Psoas muscle (tissue), 8 donors: ENCODE results near the gene ROR2. TPM values are rescaled to one million over a fixed set of nuclear protein-coding genes. Genes with fewer than 3 reads are reported as not detected.

Experiments used
- ATAC-seq, 4 donors: fragments of 200-7000 bp; cut with Tn5 transposase; one replicate each; pipeline ENCODE4 v1.9.1; 2020; ENCODE audit warnings: moderate library complexity in 3 of 4, mild to moderate bottlenecking in 2 of 4
- DNase-seq, 2 donors: peaks; one replicate each; pipeline ENCODE4 v3.0.0-alpha.2; 2020
- H3K27ac ChIP-seq: fragments of 200-600 bp; one replicate; pipeline ENCODE4 v1.8.0; 2022
- H3K27me3 ChIP-seq, 3 donors: fragments of 200-600 bp in 1 of 3; one replicate each; pipeline versions ENCODE4 v1.6.1 to v1.8.0; 2013 to 2022; ENCODE audit warnings: low read length in 2 of 3, mild to moderate bottlenecking in 2 of 3, moderate library complexity in 1 of 3; ENCODE audit not compliant: insufficient read depth in 3 of 3
- H3K36me3 ChIP-seq, 2 donors: fragments of 200-600 bp in 1 of 2; one replicate each; pipeline versions ENCODE4 v1.6.1 to v1.8.0; 2013 to 2022; ENCODE audit warnings: low read depth in 1 of 2, mild to moderate bottlenecking in 1 of 2, moderate library complexity in 1 of 2; ENCODE audit not compliant: insufficient read depth in 1 of 2
- H3K4me1 ChIP-seq: fragments of 200-600 bp; one replicate; pipeline ENCODE4 v1.8.0; 2022
- H3K4me3 ChIP-seq: fragments of 200-600 bp; one replicate; pipeline ENCODE4 v1.8.0; 2022; ENCODE audit warnings: mild to moderate bottlenecking
- H3K9me3 ChIP-seq: fragments of 200-600 bp; one replicate; pipeline ENCODE4 v1.8.0; 2022
- CTCF ChIP-seq: fragments of 200-600 bp; IDR thresholded peaks from one replicate; pipeline ENCODE4 v1.8.0; 2022; ENCODE audit warnings: antibody characterized with exemption
- WGBS, 3 donors: extraction: QIAGEN DNeasy Blood & Tissue Kit; methylation state at CpG; one replicate each; pipeline versions ENCODE4 v1.1.6 to v1.1.7; 2013; 5-methylcytosine and 5-hydroxymethylcytosine counted together
- intact Hi-C, 2 donors: fragments of 100-400 bp; cut with DNase I; formaldehyde crosslinking; loops; one replicate each; pipeline versions ENCODE4 v1.11.0 to v1.14.2; 2022
- polyA plus RNA-seq, 3 donors: library from polyadenylated mRNA; stranded (reverse); fragments of 200-250 nt; gene quantifications; one replicate each; pipeline ENCODE4 v1.2.3, GENCODE V29; 2013
- total RNA-seq, 4 donors: library from RNA; stranded (reverse); fragmentation: NEBNext Ultra II Directional in 2 of 4; extraction: Animal tissue kit (Norgen Biotek cat#: 25700) in 2 of 4; gene quantifications; one replicate each; pipeline versions ENCODE4 v1.2.1 to v1.2.4, GENCODE V29; 2021 to 2023
- donor health status: healthy with polysubstance abuse.
- donor health status: DM: no; HTN: no; CAD: no; lungs with moderate emphysema.
- donor health status: Bipolar disorder and iron deficiency.
- donor health status: healthy.
- donor health status: DM: yes; HTN: yes; CAD: no.
- donor health status: DM: no; HTN: no; CAD: no.
- donor health status: DM: no; HTN: no; CAD: no.
- donor health status: DM: yes; HTN: yes; CAD: no.

The ROR2 gene
- total and polyA plus RNA-seq, 7 donors, result 0.05 to 0.52 (median 0.15) TPM

- H3K4me1 ChIP-seq, result no peaks in the 10 kb centered on the region
- no peaks in the 10 kb centered on the region for H3K27me3 ChIP-seq
- H3K27ac ChIP-seq, result no peak overlapping the region
- 64 to 71% (median 70%) methylated on average over 1 of the region's 1 CpG for WGBS, 3 donors
- H3K36me3 ChIP-seq, result no peaks in the 10 kb centered on the region
- no peak overlapping the region for H3K4me3 ChIP-seq
- intact Hi-C loops, result no loop called here
- no peak for DNase-seq
- ATAC-seq, result no peak
- H3K9me3 ChIP-seq, result no peaks in the 10 kb centered on the region
- TF ChIP-seq CTCF, result no peak
Observed at GRCh38 chr9:91676046-91676445, 274.0 kb downstream of the ROR2 start.

- intact Hi-C loops, result no loop called here
- Histone ChIP-seq H3K9me3 (no peaks in the 10 kb centered on the region), H3K27me3 (no peaks in the 10 kb centered on the region), H3K27ac (no peak overlapping the region), H3K36me3 (no peaks in the 10 kb centered on the region), H3K4me3 (no peak overlapping the region), H3K4me1 (no peaks in the 10 kb centered on the region)
- DNase-seq (no peak), ATAC-seq (no peak)
- no peak for TF ChIP-seq CTCF
- 62 to 70% (median 68%) methylated on average over 8 of the region's 8 CpGs for WGBS, 3 donors
Observed at GRCh38 chr9:91664663-91665062, 285.4 kb downstream of the ROR2 start.

- Histone ChIP-seq H3K36me3 (no peaks in the 10 kb centered on the region), H3K27me3 (no peaks in the 10 kb centered on the region), H3K9me3 (no peaks in the 10 kb centered on the region), H3K4me3 (no peak overlapping the region), H3K27ac (no peak overlapping the region), H3K4me1 (no peaks in the 10 kb centered on the region)
- no peak for DNase-seq
- TF ChIP-seq CTCF, result no peak
- WGBS, 3 donors, result 67 to 79% (median 74%) methylated on average over 6 of the region's 6 CpGs
- no peak for ATAC-seq
- intact Hi-C loops, result no loop called here
Observed at GRCh38 chr9:91663858-91664257, 286.2 kb downstream of the ROR2 start.

- Histone ChIP-seq H3K9me3 (no peaks in the 10 kb centered on the region), H3K36me3 (no peaks in the 10 kb centered on the region), H3K4me3 (no peak overlapping the region), H3K4me1 (no peaks in the 10 kb centered on the region), H3K27ac (no peak overlapping the region), H3K27me3 (peaks cover 0 to 1% (median 0%) of the 10 kb centered on the region in 3 donors)
- ATAC-seq, result no peak
- no peak for DNase-seq
- intact Hi-C loops, result no loop called here
- no peak for TF ChIP-seq CTCF
- 61 to 96% (median 63%) methylated on average over 3 of the region's 3 CpGs for WGBS, 3 donors
Observed at GRCh38 chr9:91661451-91661850, 288.6 kb downstream of the ROR2 start.

GRCh38 chr9:91660521-91660920 is 289.5 kb downstream of the ROR2 start:
- ATAC-seq, result no peak
- peaks cover 0 to 1% (median 0%) of the 10 kb centered on the region in 3 donors for H3K27me3 ChIP-seq
- H3K27ac ChIP-seq, result no peak overlapping the region
- H3K4me1 ChIP-seq, result no peaks in the 10 kb centered on the region
- no peaks in the 10 kb centered on the region for H3K9me3 ChIP-seq
- DNase-seq, result no peak
- no peak for TF ChIP-seq CTCF
- H3K4me3 ChIP-seq, result no peak overlapping the region
- 55 to 100% (median 94%) methylated on average over 1 of the region's 1 CpG for WGBS, 3 donors
- intact Hi-C loops, result no loop called here
- H3K36me3 ChIP-seq, result no peaks in the 10 kb centered on the region
